H9 (cell line): ENCODE measurements around the gene FAM227A. TPM values are rescaled to one million over a fixed set of nuclear protein-coding genes. Genes with fewer than 3 reads are reported as not detected.
A peak's percentile ranks its signal among the peaks of the same experiment; 100 is the strongest.

Experiments
- DNase-seq: peaks from one replicate; pipeline ENCODE4 v3.0.0-alpha.2; 2017
- H2AFZ ChIP-seq: one replicate; pipeline ENCODE4 v1.6.1; 2013; ENCODE audit warnings: mild to moderate bottlenecking, low read length, control low read depth, moderate library complexity
- H2AK5ac ChIP-seq: 2 replicates; pipeline ENCODE4 v1.6.1; 2013; ENCODE audit warnings: low read length, control low read depth, mixed read lengths; ENCODE audit not compliant: insufficient read length
- H2BK120ac ChIP-seq: one replicate; pipeline ENCODE4 v1.6.1; 2013; ENCODE audit warnings: low read depth, mild to moderate bottlenecking, low read length, control low read depth, inconsistent platforms; ENCODE audit not compliant: poor library complexity, severe bottlenecking
- H2BK12ac ChIP-seq: 2 replicates; pipeline ENCODE4 v1.6.1; 2013; ENCODE audit warnings: low read length, control low read depth, mixed read lengths, low read depth; ENCODE audit not compliant: insufficient read length
- H2BK15ac ChIP-seq: 2 replicates; pipeline ENCODE4 v1.6.1; 2013; ENCODE audit warnings: low read depth, low read length, control low read depth
- H2BK20ac ChIP-seq: one replicate; pipeline ENCODE4 v1.6.1; 2013; ENCODE audit warnings: low read depth, mild to moderate bottlenecking, low read length, control low read depth, inconsistent platforms; ENCODE audit not compliant: poor library complexity, severe bottlenecking
- H2BK5ac ChIP-seq: 2 replicates; pipeline ENCODE4 v1.6.1; 2013; ENCODE audit warnings: low read length, control low read depth, mixed read lengths; ENCODE audit not compliant: insufficient read length
- H3K14ac ChIP-seq: 2 replicates; pipeline ENCODE4 v1.6.1; 2013; ENCODE audit warnings: low read length, control low read depth; ENCODE audit not compliant: insufficient read depth
- H3K18ac ChIP-seq: 2 replicates; pipeline ENCODE4 v1.6.1; 2013; ENCODE audit warnings: low read depth, mild to moderate bottlenecking, mixed read lengths, low read length, control low read depth; ENCODE audit not compliant: insufficient read length
- H3K23ac ChIP-seq: 2 replicates; pipeline ENCODE4 v1.6.1; 2013; ENCODE audit warnings: low read length, control low read depth, mixed read lengths, low read depth; ENCODE audit not compliant: insufficient read length
- H3K23me2 ChIP-seq: 2 replicates; pipeline ENCODE4 v1.6.1; 2013; ENCODE audit warnings: low read depth, mild to moderate bottlenecking, mixed read lengths, low read length, control low read depth; ENCODE audit not compliant: insufficient read length, poor library complexity, severe bottlenecking
- H3K27ac ChIP-seq: 2 replicates; pipeline ENCODE4 v1.5.1; 2013; ENCODE audit warnings: low read length, control low read depth, mixed read lengths, low read depth; ENCODE audit not compliant: insufficient read length
- H3K27me3 ChIP-seq: 2 replicates; pipeline ENCODE4 v1.6.1; 2013; ENCODE audit warnings: low read length, control low read depth, inconsistent platforms; ENCODE audit not compliant: insufficient read depth
- H3K4ac ChIP-seq: 2 replicates; pipeline ENCODE4 v1.6.1; 2013; ENCODE audit warnings: low read depth, mild to moderate bottlenecking, control low read depth, inconsistent platforms, low read length, moderate library complexity
- H3K4me1 ChIP-seq: 2 replicates; pipeline ENCODE4 v1.6.1; 2013; ENCODE audit warnings: low read length, control low read depth, inconsistent platforms; ENCODE audit not compliant: insufficient read depth
- H3K4me2 ChIP-seq: 2 replicates; pipeline ENCODE4 v1.6.1; 2013; ENCODE audit warnings: low read length, control low read depth, mixed read lengths; ENCODE audit not compliant: insufficient read length, insufficient read depth
- H3K56ac ChIP-seq: 2 replicates; pipeline ENCODE4 v1.6.1; 2013; ENCODE audit warnings: low read depth, mild to moderate bottlenecking, mixed read lengths, low read length, control low read depth; ENCODE audit not compliant: insufficient read length
- H3K79me1 ChIP-seq: 2 replicates; pipeline ENCODE4 v1.6.1; 2013; ENCODE audit warnings: low read depth, mild to moderate bottlenecking, moderate library complexity, low read length, control low read depth, inconsistent platforms; ENCODE audit not compliant: insufficient read depth, poor library complexity, severe bottlenecking
- H3K79me2 ChIP-seq: 2 replicates; pipeline ENCODE4 v1.6.1; 2013; ENCODE audit warnings: low read length, control low read depth, inconsistent platforms; ENCODE audit not compliant: insufficient read depth
- H3K9ac ChIP-seq: 2 replicates; pipeline ENCODE4 v1.6.1; 2013; ENCODE audit warnings: low read length, control low read depth, mixed read lengths; ENCODE audit not compliant: insufficient read length; ENCODE audit errors: extremely low read depth
- H3K9me3 ChIP-seq: one replicate; pipeline ENCODE4 v1.6.1; 2013; ENCODE audit warnings: low read depth, low read length, inconsistent platforms; ENCODE audit not compliant: control insufficient read depth
- H3T11ph ChIP-seq: one replicate; pipeline ENCODE4 v1.6.1; 2013; ENCODE audit warnings: mild to moderate bottlenecking, low read length, control low read depth, inconsistent platforms
- H4K20me1 ChIP-seq: one replicate; pipeline ENCODE4 v1.6.1; 2013; ENCODE audit not compliant: control insufficient read depth, insufficient read length, insufficient read depth
- H4K5ac ChIP-seq: 2 replicates; pipeline ENCODE4 v1.6.1; 2013; ENCODE audit warnings: low read depth, mild to moderate bottlenecking, mixed read lengths, low read length, control low read depth; ENCODE audit not compliant: insufficient read length
- H4K8ac ChIP-seq: replicated peaks from 2 replicates; pipeline ENCODE4 v1.6.1; 2013; ENCODE audit warnings: low read length, control low read depth, mixed read lengths, low read depth; ENCODE audit not compliant: insufficient read length
- H4K91ac ChIP-seq: 2 replicates; pipeline ENCODE4 v1.6.1; 2013; ENCODE audit warnings: low read depth, mild to moderate bottlenecking, moderate library complexity, mixed read lengths, low read length, control low read depth; ENCODE audit not compliant: insufficient read length
- H3K27ac Mint-ChIP-seq, 3 experiments: 2 replicates in 2 of 3; 3 replicates in 1 of 3; pipeline ENCODE4 v1.8.0; 2020 to 2021; ENCODE audit warnings: mixed read lengths in 3 of 3, mild to moderate bottlenecking in 1 of 3, moderate library complexity in 1 of 3
- H3K27me3 Mint-ChIP-seq: 2 replicates; pipeline ENCODE4 v1.8.0; 2021; ENCODE audit warnings: low read depth, mild to moderate bottlenecking, moderate library complexity, mixed read lengths
- H3K36me3 Mint-ChIP-seq, 3 experiments: 2 replicates in 2 of 3; 3 replicates in 1 of 3; pipeline ENCODE4 v1.8.0; 2020 to 2021; ENCODE audit warnings: low read depth in 3 of 3, mixed read lengths in 3 of 3; ENCODE audit not compliant: insufficient read depth in 1 of 3
- H3K4me1 Mint-ChIP-seq, 2 experiments: 2 replicates each; pipeline ENCODE4 v1.8.0; 2020; ENCODE audit warnings: mixed read lengths in 2 of 2
- H3K4me3 Mint-ChIP-seq, 2 experiments: 2 replicates in 1 of 2; 3 replicates in 1 of 2; pipeline ENCODE4 v1.8.0; 2020 to 2021; ENCODE audit warnings: mild to moderate bottlenecking in 2 of 2, mixed read lengths in 2 of 2, moderate library complexity in 1 of 2
- H3K9me3 Mint-ChIP-seq, 2 experiments: 2 replicates in 1 of 2; 3 replicates in 1 of 2; pipeline ENCODE4 v1.8.0; 2020; ENCODE audit warnings: mild to moderate bottlenecking in 2 of 2, mixed read lengths in 2 of 2, moderate library complexity in 1 of 2
- WGBS: extraction: QIAGEN DNeasy Blood & Tissue Kit; methylation state at CpG from one replicate; pipeline ENCODE4 v1.1.7; 2013; ENCODE audit warnings: missing lambda C conversion rate, low lambda C conversion rate, mixed read lengths; ENCODE audit not compliant: insufficient read length; ENCODE audit errors: extremely low coverage; 5-methylcytosine and 5-hydroxymethylcytosine counted together
- total RNA-seq: library from RNA; stranded (reverse); gene quantifications from 2 replicates; pipeline ENCODE4 v1.2.1, GENCODE V29; 2021
- TF ChIP-seq, protein P1 (sequence below): fragments of 200-600 bp; sonication (generic); conservative IDR thresholded peaks from 3 replicates; pipeline ENCODE4 v1.8.0; 2021; ENCODE audit warnings: antibody characterized with exemption, mild to moderate bottlenecking

Gene FAM227A
- total RNA-seq, 1 experiment from 2014 or later, result 3.6 TPM

DNA sequence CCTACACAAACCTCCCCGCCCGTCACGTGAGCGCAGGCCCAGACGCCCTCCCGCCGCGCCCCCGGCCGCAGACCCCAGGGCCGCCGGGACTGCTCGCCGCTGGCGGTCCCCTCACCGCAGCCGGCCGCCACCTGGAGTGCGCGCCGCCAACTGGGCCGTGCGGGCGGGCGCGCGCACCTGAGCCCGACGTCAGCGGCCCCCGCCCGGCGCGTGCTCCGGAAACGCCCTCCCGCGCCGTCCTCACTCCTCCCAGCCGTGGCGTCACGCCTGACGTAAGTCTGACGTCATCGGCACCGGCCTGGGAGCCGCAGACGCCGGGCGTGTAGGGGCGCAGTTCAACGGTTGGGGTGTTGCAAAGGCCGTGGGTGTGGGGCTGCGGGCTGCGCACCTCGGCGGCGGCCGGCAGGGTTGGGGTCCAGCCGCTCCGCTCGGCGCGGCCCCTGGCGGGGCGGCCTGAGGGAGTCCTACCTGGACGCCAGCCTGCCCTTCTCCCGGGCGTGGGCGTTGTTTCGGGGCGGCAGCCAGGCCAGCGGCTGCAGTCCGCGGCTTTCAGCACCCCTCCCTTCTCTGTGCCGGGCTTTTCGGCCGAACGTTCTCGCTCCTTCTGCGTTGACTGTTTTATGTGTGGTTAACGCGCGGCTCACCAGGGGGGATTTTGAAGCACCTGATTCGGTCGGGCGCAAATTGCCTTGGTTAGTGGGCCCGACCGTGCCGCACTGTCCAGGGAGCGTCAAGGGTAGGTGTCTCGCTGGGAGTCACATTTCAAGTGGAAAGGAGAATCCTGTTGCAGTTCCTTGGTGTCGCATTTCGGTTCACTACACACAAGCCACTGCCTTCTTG is 44.8 kb upstream of the FAM227A start, which contains the start of gene JOSD1:
TSS of gene JOSD1 (minus strand) at position 155 of the 840 bp plus-strand sequence. CDS start 956 bp downstream, outside the sequence.
- no peak within 1 kb of the TSS for H4K91ac ChIP-seq
- H4K8ac ChIP-seq, result no peak within 1 kb of the TSS
- H3K18ac ChIP-seq, result peak within 1 kb of the TSS; percentile 60
- peaks cover 15% of the 10 kb centered on the region for H3K23me2 ChIP-seq
- H3K23ac ChIP-seq, result no peak within 1 kb of the TSS
- H3K9me3 ChIP-seq, result no peaks in the 10 kb centered on the region
- H2AFZ ChIP-seq, result no peak within 1 kb of the TSS
- no peak within 1 kb of the TSS for H3T11ph ChIP-seq
- H3K4me3 Mint-ChIP-seq, result peak within 1 kb of the TSS; percentile 93 to 99
- no peaks in the 10 kb centered on the region; the same call in 1 of the 2 replicates for H3K27me3 Mint-ChIP-seq
- peak within 1 kb of the TSS; percentile 98 to 100 (median 99) for H3K27ac Mint-ChIP-seq
- no peak within 1 kb of the TSS for H2BK5ac ChIP-seq
- H3K36me3 Mint-ChIP-seq, result peaks cover 3 to 20% (median 3%) of the 10 kb centered on the region in 3 experiments; a peak in 6 of 7 replicates
- no peak within 1 kb of the TSS for H2BK20ac ChIP-seq
- no peaks in the 10 kb centered on the region for H3K27me3 ChIP-seq
- peak; percentile 93 for DNase-seq
- H3K4ac ChIP-seq, result no peak within 1 kb of the TSS; the same call in 1 of the 2 replicates
- H2BK120ac ChIP-seq, result no peak within 1 kb of the TSS
- peak within 1 kb of the TSS; percentile 40 for H2BK12ac ChIP-seq
- H3K14ac ChIP-seq, result peak within 1 kb of the TSS; percentile 94
- peak within 1 kb of the TSS; percentile 19; the same call in 1 of the 2 replicates for H2BK15ac ChIP-seq
- no CpG with 5 or more reads among the region's 94 CpGs for WGBS
- peaks cover 11% of the 10 kb centered on the region for H3K4me1 ChIP-seq
- no peaks in the 10 kb centered on the region for H3K9me3 Mint-ChIP-seq
- H3K9ac ChIP-seq, result peak within 1 kb of the TSS; percentile 79
- H3K27ac ChIP-seq, result no peak within 1 kb of the TSS
- no peaks in the 10 kb centered on the region for H4K20me1 ChIP-seq
- TF ChIP-seq, protein P1, sequence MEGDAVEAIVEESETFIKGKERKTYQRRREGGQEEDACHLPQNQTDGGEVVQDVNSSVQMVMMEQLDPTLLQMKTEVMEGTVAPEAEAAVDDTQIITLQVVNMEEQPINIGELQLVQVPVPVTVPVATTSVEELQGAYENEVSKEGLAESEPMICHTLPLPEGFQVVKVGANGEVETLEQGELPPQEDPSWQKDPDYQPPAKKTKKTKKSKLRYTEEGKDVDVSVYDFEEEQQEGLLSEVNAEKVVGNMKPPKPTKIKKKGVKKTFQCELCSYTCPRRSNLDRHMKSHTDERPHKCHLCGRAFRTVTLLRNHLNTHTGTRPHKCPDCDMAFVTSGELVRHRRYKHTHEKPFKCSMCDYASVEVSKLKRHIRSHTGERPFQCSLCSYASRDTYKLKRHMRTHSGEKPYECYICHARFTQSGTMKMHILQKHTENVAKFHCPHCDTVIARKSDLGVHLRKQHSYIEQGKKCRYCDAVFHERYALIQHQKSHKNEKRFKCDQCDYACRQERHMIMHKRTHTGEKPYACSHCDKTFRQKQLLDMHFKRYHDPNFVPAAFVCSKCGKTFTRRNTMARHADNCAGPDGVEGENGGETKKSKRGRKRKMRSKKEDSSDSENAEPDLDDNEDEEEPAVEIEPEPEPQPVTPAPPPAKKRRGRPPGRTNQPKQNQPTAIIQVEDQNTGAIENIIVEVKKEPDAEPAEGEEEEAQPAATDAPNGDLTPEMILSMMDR, result no peak
- peaks cover 9% of the 10 kb centered on the region for H3K79me2 ChIP-seq
- no peak within 1 kb of the TSS for H2AK5ac ChIP-seq
- peak within 1 kb of the TSS; percentile 72 for H3K4me2 ChIP-seq
- peaks cover 50 to 60% of the 10 kb centered on the region in 2 experiments for H3K4me1 Mint-ChIP-seq
- H3K56ac ChIP-seq, result no peak within 1 kb of the TSS
- no peaks in the 10 kb centered on the region for H3K79me1 ChIP-seq
- no peak within 1 kb of the TSS for H4K5ac ChIP-seq
